GM19438 (cell line): Measurements from ENCODE around the gene RAB1B.
"Not testable (repeated sequence)": the region's sequence is repeated elsewhere in the genome, so short reads cannot be mapped to it uniquely, and the experiment has no call there.

Experiments
- ATAC-seq: cut with Tn5 transposase; IDR thresholded peaks from one replicate; pipeline ENCODE4 v1.9.1; 2021; ENCODE audit warnings: low read depth; ENCODE audit not compliant: unreplicated experiment

The RAB1B gene

GRCh38 chr11:66294626-66295620 is 26.5 kb downstream of the RAB1B start:
- ATAC-seq: no peak

GRCh38 chr11:66297610-66298009 is 29.2 kb downstream of the RAB1B start:
- no peak for ATAC-seq

- ATAC-seq: no peak
Observed at GRCh38 chr11:66299186-66299585, 30.7 kb downstream of the RAB1B start.

GRCh38 chr11:66302656-66303055 is 34.2 kb downstream of the RAB1B start:
- ATAC-seq: no peak

GRCh38 chr11:66309475-66309874 is 41.0 kb downstream of the RAB1B start:
- no peak for ATAC-seq

- no peak for ATAC-seq
Observed at GRCh38 chr11:66310324-66310723, 41.9 kb downstream of the RAB1B start.

- not testable (repeated sequence) for ATAC-seq
Observed at GRCh38 chr11:66310803-66311440, 42.5 kb downstream of the RAB1B start.

- no peak for ATAC-seq
Observed at GRCh38 chr11:66311470-66311964, 43.1 kb downstream of the RAB1B start.

GRCh38 chr11:66311965-66312548 is 43.6 kb downstream of the RAB1B start:
- peak; percentile 74 for ATAC-seq

GRCh38 chr11:66312549-66313320 is 44.3 kb downstream of the RAB1B start:
- peak; percentile 62 for ATAC-seq

GRCh38 chr11:66313321-66314185 is 45.1 kb downstream of the RAB1B start:
- ATAC-seq: no peak

- ATAC-seq: no peak
Observed at GRCh38 chr11:66314186-66314501, 45.7 kb downstream of the RAB1B start.

GRCh38 chr11:66314561-66315497 is 46.4 kb downstream of the RAB1B start:
- ATAC-seq: no peak

GRCh38 chr11:66315498-66315885 is 47.1 kb downstream of the RAB1B start:
- ATAC-seq: no peak

- no peak for ATAC-seq
Observed at GRCh38 chr11:66315921-66316811, 47.7 kb downstream of the RAB1B start.

GRCh38 chr11:66316849-66317251 is 48.4 kb downstream of the RAB1B start, which contains the start of gene CD248:
TSS of gene CD248 (minus strand) at chr11:66317044. CDS start at chr11:66317027, 17 bp downstream.
- ATAC-seq: no peak

- ATAC-seq: no peak
Observed at GRCh38 chr11:66317322-66317722, 48.9 kb downstream of the RAB1B start.
